K562 (cell line): ENCODE measurements around the gene SPTBN2. TPM values are rescaled to one million over a fixed set of nuclear protein-coding genes. Genes with fewer than 3 reads are reported as not detected.

Experiments
- CCNT2 ChIP-seq: IDR thresholded peaks from 2 replicates; pipeline ENCODE4 v1.6.1; 2011; ENCODE audit warnings: borderline replicate concordance, low read depth, mild to moderate bottlenecking, moderate library complexity, mixed read lengths, low read length; ENCODE audit not compliant: insufficient read length; ENCODE audit errors: extremely low read depth
- EHMT2 ChIP-seq: fragments of 450-650 bp; IDR thresholded peaks from 2 replicates; pipeline ENCODE4 v1.6.1; 2018; ENCODE audit warnings: antibody characterized with exemption
- FOXJ2 ChIP-seq: fragments of 200-800 bp; sonication (Bioruptor generic); IDR thresholded peaks from 2 replicates; pipeline ENCODE4 v1.6.1; 2016; ENCODE audit warnings: missing genetic modification characterization, missing compliant biosample characterization
- MYC ChIP-seq, 2 experiments: fragments of 250-450 bp in 1 of 2; sonication (Bioruptor Pico) in 1 of 2; IDR thresholded peaks; 2 replicates each; pipeline versions ENCODE4 v1.5.1 to v1.6.1; 2012 to 2021; ENCODE audit warnings: low read depth in 2 of 2, borderline replicate concordance in 1 of 2, improper control_type of control experiment in 1 of 2, low read length in 1 of 2, mild to moderate bottlenecking in 1 of 2, moderate library complexity in 1 of 2
- POLR2G ChIP-seq: fragments of 200-400 bp; formaldehyde crosslinking; IDR thresholded peaks from 2 replicates; pipeline ENCODE4 v1.6.1; 2017; ENCODE audit warnings: low read depth, mild to moderate bottlenecking, antibody characterized with exemption, low read length, moderate library complexity
- SIRT6 ChIP-seq: IDR thresholded peaks from one replicate; pipeline ENCODE4 v1.6.1; 2012; ENCODE audit warnings: low read depth, mild to moderate bottlenecking, control low read depth, inconsistent platforms, low read length, moderate library complexity
- TBP ChIP-seq: optimal IDR thresholded peaks from 2 replicates; pipeline ENCODE3; 2011; ENCODE audit warnings: low read depth, low read length, improper control_type of control experiment
- YBX1 ChIP-seq: fragments of 450-650 bp; IDR thresholded peaks from 2 replicates; pipeline ENCODE4 v1.7.1; 2016; ENCODE audit warnings: mild to moderate bottlenecking
- ZC3H4 ChIP-seq: sonication (generic); formaldehyde crosslinking; IDR thresholded peaks from 2 replicates; pipeline ENCODE4 v1.9.0; 2021; ENCODE audit warnings: missing genetic modification reagents, borderline replicate concordance
- ZMIZ1 ChIP-seq, 2 experiments: fragments of 150-350 bp in 1 of 2; IDR thresholded peaks; 2 replicates each; pipeline ENCODE4 v1.6.1; 2012 to 2016; ENCODE audit warnings: low read depth in 2 of 2, low read length in 2 of 2, mild to moderate bottlenecking in 1 of 2, moderate library complexity in 1 of 2
- ZNF3 ChIP-seq: fragments of 250-450 bp; sonication (Bioruptor Pico); IDR thresholded peaks from 2 replicates; pipeline ENCODE4 v1.5.0; 2021; ENCODE audit warnings: mild to moderate bottlenecking, moderate library complexity
- ZNF318 ChIP-seq, 2 experiments: fragments of 450-650 bp; IDR thresholded peaks; 2 replicates each; pipeline ENCODE4 v1.6.1; 2016; ENCODE audit warnings: mild to moderate bottlenecking in 2 of 2, borderline replicate concordance in 1 of 2, low read depth in 1 of 2, moderate library complexity in 1 of 2
- ZNF764 ChIP-seq: fragments of 250-450 bp; sonication (Bioruptor Pico); IDR thresholded peaks from 2 replicates; pipeline ENCODE4 v1.4.0; 2020; ENCODE audit warnings: low read depth, mild to moderate bottlenecking, moderate library complexity
- ZNF830 ChIP-seq: fragments of 250-450 bp; sonication (Bioruptor Pico); IDR thresholded peaks from 2 replicates; pipeline ENCODE4 v1.5.0; 2021; ENCODE audit warnings: mild to moderate bottlenecking
- ZSCAN32 ChIP-seq: fragments of 450-650 bp; formaldehyde crosslinking; IDR thresholded peaks from 2 replicates; pipeline ENCODE4 v1.4.0; 2020; ENCODE audit warnings: mild to moderate bottlenecking, moderate library complexity
- polyA plus RNA-seq, 8 experiments: library from polyadenylated mRNA; depleted of rRNA in 4 of 8; stranded (reverse) in 5 of 8; unstranded in 3 of 8; fragments of >200 nt; fragmentation: Nextera tagmentation in 2 of 8; fragmentation: Illumina TruSeq in 1 of 8; extraction: Ambion mirVana in 2 of 8; extraction: Trizol in 1 of 8; gene quantifications; 2 replicates each; pipeline versions ENCODE4 v1.2.1 to v1.2.3, GENCODE V29; 2011 to 2014; ENCODE audit warnings: inconsistent platforms in 1 of 8, missing spikeins in 1 of 8
- total RNA-seq, 7 experiments: library from RNA; depleted of rRNA in 6 of 7; stranded (reverse); fragments of >200 nt in 6 of 7; fragmentation: Illumina TruSeq in 2 of 7; extraction: Trizol in 2 of 7; gene quantifications; 2 replicates each; pipeline versions ENCODE4 v1.2.1 to v1.2.3, GENCODE V29; 2011 to 2021; ENCODE audit warnings: low replicate concordance in 1 of 7

SPTBN2 gene
- total and polyA plus RNA-seq, 9 of the 15 experiments (the other 6 are each of a cell fraction or from before 2014, with no cell fraction given), result 0.38 to 56.5 (median 19.7) TPM

- TF ChIP-seq ZMIZ1 (IDR thresholded peaks at IDR 0.05; ENCODE audit: low read depth in 2 of 2, low read length in 2 of 2) (peak in 1 of 2 experiments; percentile 36; a peak in 2 of 4 replicates), ZNF830 (no peak), TBP (peak; percentile 78), YBX1 (no peak), ZC3H4 (CRISPR knock-in tag) (no peak), ZNF3 (no peak), ZSCAN32 (CRISPR knock-in tag) (no peak), ZNF318 (IDR thresholded peaks at IDR 0.05; ENCODE audit: borderline replicate concordance in 1 of 2, low read depth in 1 of 2) (no peak), ZNF764 (peak; percentile 64; the same call in 1 of the 2 replicates), MYC (IDR thresholded peaks at IDR 0.05; ENCODE audit: low read depth, low read length) (peak; percentile 93), MYC (CRISPR knock-in tag; IDR thresholded peaks at IDR 0.05; ENCODE audit: borderline replicate concordance, low read depth) (no peak), SIRT6 (no peak), EHMT2 (no peak), POLR2G (peak; percentile 96), CCNT2 (peak; percentile 91), FOXJ2 (tag) (0 out of 2 replicates have a peak, but pooled peaks have one; percentile 63)
Measured at GRCh38 chr11:66677599-66678375, 51.2 kb downstream of the SPTBN2 start, which contains the start of gene RBM4B (continued).
